DOHH2 (cell line): Measurements from ENCODE around the gene ZFP62.

ENCODE experiments used
- H3F3A ChIP-seq: fragments of 200-600 bp; sonication (generic), shearing (Covaris generic); 2 replicates; pipeline ENCODE4 v1.6.0; 2016; ENCODE audit warnings: antibody characterized with exemption, mild to moderate bottlenecking; ENCODE audit not compliant: control insufficient read depth, insufficient read depth
- H3K27ac ChIP-seq: fragments of 200-600 bp; sonication (generic); 2 replicates; pipeline ENCODE4 v1.5.1; 2014; ENCODE audit warnings: low read depth, mild to moderate bottlenecking, low read length, moderate library complexity
- H3K27me3 ChIP-seq: fragments of 200-600 bp; sonication (generic); 2 replicates; pipeline ENCODE4 v1.6.1; 2014; ENCODE audit warnings: mild to moderate bottlenecking, low read length, mixed read lengths; ENCODE audit not compliant: control insufficient read depth
- H3K36me3 ChIP-seq: fragments of 200-600 bp; sonication (generic); 2 replicates; pipeline ENCODE4 v1.6.1; 2014; ENCODE audit warnings: mild to moderate bottlenecking, low read length, moderate library complexity, mixed read lengths; ENCODE audit not compliant: control insufficient read depth
- H3K4me1 ChIP-seq: fragments of 200-600 bp; sonication (generic); 2 replicates; pipeline ENCODE4 v1.6.1; 2014; ENCODE audit warnings: mild to moderate bottlenecking, low read length, mixed read lengths; ENCODE audit not compliant: control insufficient read depth
- H3K4me2 ChIP-seq: fragments of 200-600 bp; sonication (generic); 2 replicates; pipeline ENCODE4 v1.6.0; 2014; ENCODE audit warnings: mild to moderate bottlenecking, low read length, moderate library complexity
- H3K4me3 ChIP-seq: fragments of 200-600 bp; sonication (generic); 2 replicates; pipeline ENCODE4 v1.5.1; 2014; ENCODE audit warnings: mild to moderate bottlenecking, low read length, mixed read lengths
- H3K79me2 ChIP-seq: fragments of 200-600 bp; sonication (generic); 2 replicates; pipeline ENCODE4 v1.6.1; 2014; ENCODE audit warnings: mild to moderate bottlenecking, low read length, mixed read lengths; ENCODE audit not compliant: control insufficient read depth
- H3K9me2 ChIP-seq: fragments of 200-600 bp; sonication (generic); replicated peaks from 2 replicates; pipeline ENCODE4 v1.6.1; 2014; ENCODE audit warnings: mild to moderate bottlenecking, low read length, mixed read lengths; ENCODE audit not compliant: control insufficient read depth
- H3K9me3 ChIP-seq: fragments of 200-600 bp; sonication (generic); 2 replicates; pipeline ENCODE4 v1.6.1; 2014; ENCODE audit warnings: antibody characterized with exemption, low read length, mixed read lengths; ENCODE audit not compliant: control insufficient read depth, insufficient read depth
- H4K20me1 ChIP-seq: fragments of 200-600 bp; sonication (generic); 2 replicates; pipeline ENCODE4 v1.6.0; 2014; ENCODE audit warnings: low read depth, mild to moderate bottlenecking, antibody characterized with exemption, low read length, moderate library complexity; ENCODE audit not compliant: control insufficient read depth, insufficient read depth
- CTCF ChIP-seq: fragments of 200-600 bp; sonication (generic); IDR thresholded peaks from one replicate; pipeline ENCODE4 v1.5.1; 2014; ENCODE audit warnings: antibody characterized with exemption, mild to moderate bottlenecking, low read depth, low read length; ENCODE audit not compliant: poor library complexity, severe bottlenecking
- EZH2phosphoT487 ChIP-seq: fragments of 200-600 bp; sonication (generic); IDR thresholded peaks from 2 replicates; pipeline ENCODE4 v1.6.1; 2017; ENCODE audit warnings: borderline replicate concordance, mild to moderate bottlenecking, antibody characterized with exemption, low read length, moderate library complexity, mixed read lengths

The ZFP62 gene

DNA sequence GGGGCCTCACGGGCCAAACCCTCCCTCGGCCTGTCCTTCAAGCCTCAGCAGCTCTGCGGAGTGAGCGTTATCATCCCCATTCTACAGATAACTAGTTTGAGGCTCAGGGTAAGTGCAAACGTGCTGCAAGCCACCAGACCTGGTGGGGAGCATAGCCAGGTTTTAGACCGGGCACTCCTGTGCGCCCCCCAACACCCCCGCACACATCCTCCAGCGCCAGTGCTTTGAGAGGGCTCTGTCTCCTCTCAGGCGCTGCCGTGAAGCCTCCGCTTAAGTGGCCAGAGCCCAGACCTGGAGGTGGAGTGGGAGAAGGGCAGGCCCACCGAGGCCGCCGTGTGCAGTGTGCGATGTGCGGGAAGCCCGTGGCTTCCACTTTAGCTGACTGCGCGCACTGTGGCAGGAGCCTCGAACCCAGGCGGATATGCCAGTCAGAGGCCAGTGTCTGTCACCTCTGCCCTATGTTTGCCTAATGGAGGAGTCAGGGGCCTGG is 56.9 kb downstream of the ZFP62 start:
- Histone ChIP-seq H3K79me2 (peaks cover 96% of the 10 kb centered on the region), H3K4me3 (peak overlapping the region; percentile 97), H3K27me3 (no peaks in the 10 kb centered on the region), H3K9me3 (no peaks in the 10 kb centered on the region), H3F3A (peaks cover 24% of the 10 kb centered on the region), H3K36me3 (peaks cover 62% of the 10 kb centered on the region), H3K27ac (peak overlapping the region; percentile 85), H4K20me1 (peaks cover 27% of the 10 kb centered on the region), H3K4me2 (peak overlapping the region; percentile 82), H3K9me2 (no peaks in the 10 kb centered on the region), H3K4me1 (peaks cover 90% of the 10 kb centered on the region)
- TF ChIP-seq EZH2phosphoT487 (no peak), CTCF (no peak)

GRCh38 chr5:180803181-180804128 is 57.6 kb downstream of the ZFP62 start:
- peaks cover 30% of the 10 kb centered on the region for H4K20me1 ChIP-seq
- H3K4me3 ChIP-seq, result peak overlapping the region; percentile 97
- no peaks in the 10 kb centered on the region for H3K9me3 ChIP-seq
- peak overlapping the region; percentile 85 for H3K27ac ChIP-seq
- TF ChIP-seq CTCF (peak; percentile 29), EZH2phosphoT487 (no peak)
- peaks cover 24% of the 10 kb centered on the region for H3F3A ChIP-seq
- no peaks in the 10 kb centered on the region for H3K9me2 ChIP-seq
- peaks cover 66% of the 10 kb centered on the region for H3K36me3 ChIP-seq
- H3K79me2 ChIP-seq, result peaks cover 96% of the 10 kb centered on the region
- peak overlapping the region; percentile 82 for H3K4me2 ChIP-seq
- H3K27me3 ChIP-seq, result no peaks in the 10 kb centered on the region
- H3K4me1 ChIP-seq, result peaks cover 84% of the 10 kb centered on the region

- Histone ChIP-seq H3K4me2 (peak within 1 kb of the TSS; percentile 82), H4K20me1 (peaks cover 35% of the 10 kb centered on the region), H3K9me3 (no peaks in the 10 kb centered on the region), H3K9me2 (no peaks in the 10 kb centered on the region), H3K4me3 (peak within 1 kb of the TSS; percentile 97), H3K79me2 (peaks cover 96% of the 10 kb centered on the region), H3K27me3 (no peaks in the 10 kb centered on the region), H3K4me1 (peaks cover 75% of the 10 kb centered on the region), H3K36me3 (peaks cover 70% of the 10 kb centered on the region), H3K27ac (peak within 1 kb of the TSS; percentile 85), H3F3A (peaks cover 21% of the 10 kb centered on the region)
- no peak for TF ChIP-seq EZH2phosphoT487
- no peak for TF ChIP-seq CTCF
Observed at GRCh38 chr5:180802325-180803180, 58.5 kb downstream of the ZFP62 start, which contains the start of gene MGAT1. Gene MGAT1, minus strand, starts transcription at chr5:180802806. Its CDS starts 9,835 bp downstream, at chr5:180792971.
